ENCODE measurements around the gene NAA40. TPM values are rescaled to one million over a fixed set of nuclear protein-coding genes. Genes with fewer than 3 reads are reported as not detected.

Gene NAA40
- total and polyA plus RNA-seq, 2 of the 13 experiments (the other 11 are each of a cell fraction or from before 2014, with no cell fraction given), result 11.1 to 17.9 TPM

DNA sequence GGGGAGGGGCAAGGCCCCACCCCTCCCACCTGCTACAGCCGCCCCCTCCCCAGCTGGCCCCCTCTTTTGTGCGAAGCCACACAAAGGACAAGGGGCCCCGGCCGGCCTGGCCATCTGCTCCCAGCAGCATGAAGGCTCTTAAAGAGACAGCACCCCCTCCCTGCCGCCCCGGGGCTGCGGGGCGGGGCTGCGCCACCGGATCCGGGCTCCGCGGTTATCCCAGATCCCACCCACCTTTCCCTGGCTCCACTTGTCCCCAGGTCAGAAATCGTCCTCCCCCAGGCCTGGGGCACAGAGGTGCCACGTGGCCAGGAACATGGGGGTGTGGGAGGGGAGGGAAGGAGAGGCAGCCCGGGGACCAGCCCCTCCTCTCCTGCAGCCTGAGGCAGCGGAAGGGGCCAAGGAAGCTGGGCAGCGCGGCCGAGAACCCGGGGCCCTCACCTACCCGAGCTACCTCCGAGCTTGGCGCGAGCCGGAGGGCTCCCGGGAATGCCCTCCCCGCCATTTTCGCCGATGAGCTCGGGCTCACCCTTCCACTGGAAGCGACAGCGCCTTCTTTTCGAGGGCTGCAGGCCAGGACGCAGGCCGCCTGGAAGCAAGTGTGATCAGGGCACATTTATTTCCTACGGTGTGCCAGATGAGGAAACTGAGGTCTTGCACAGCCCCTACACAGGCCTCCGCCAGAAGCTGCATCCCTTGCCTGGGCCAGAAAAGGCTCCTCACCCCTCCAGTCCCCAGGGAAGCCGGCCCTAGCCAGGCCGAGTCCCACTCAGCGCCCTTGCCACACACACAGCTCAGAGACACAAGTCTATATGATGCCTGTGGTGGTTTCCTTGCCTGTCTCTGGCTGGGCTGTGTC is 19.3 kb upstream of the NAA40 start (continued):
- TF ChIP-seq, protein P1, sequence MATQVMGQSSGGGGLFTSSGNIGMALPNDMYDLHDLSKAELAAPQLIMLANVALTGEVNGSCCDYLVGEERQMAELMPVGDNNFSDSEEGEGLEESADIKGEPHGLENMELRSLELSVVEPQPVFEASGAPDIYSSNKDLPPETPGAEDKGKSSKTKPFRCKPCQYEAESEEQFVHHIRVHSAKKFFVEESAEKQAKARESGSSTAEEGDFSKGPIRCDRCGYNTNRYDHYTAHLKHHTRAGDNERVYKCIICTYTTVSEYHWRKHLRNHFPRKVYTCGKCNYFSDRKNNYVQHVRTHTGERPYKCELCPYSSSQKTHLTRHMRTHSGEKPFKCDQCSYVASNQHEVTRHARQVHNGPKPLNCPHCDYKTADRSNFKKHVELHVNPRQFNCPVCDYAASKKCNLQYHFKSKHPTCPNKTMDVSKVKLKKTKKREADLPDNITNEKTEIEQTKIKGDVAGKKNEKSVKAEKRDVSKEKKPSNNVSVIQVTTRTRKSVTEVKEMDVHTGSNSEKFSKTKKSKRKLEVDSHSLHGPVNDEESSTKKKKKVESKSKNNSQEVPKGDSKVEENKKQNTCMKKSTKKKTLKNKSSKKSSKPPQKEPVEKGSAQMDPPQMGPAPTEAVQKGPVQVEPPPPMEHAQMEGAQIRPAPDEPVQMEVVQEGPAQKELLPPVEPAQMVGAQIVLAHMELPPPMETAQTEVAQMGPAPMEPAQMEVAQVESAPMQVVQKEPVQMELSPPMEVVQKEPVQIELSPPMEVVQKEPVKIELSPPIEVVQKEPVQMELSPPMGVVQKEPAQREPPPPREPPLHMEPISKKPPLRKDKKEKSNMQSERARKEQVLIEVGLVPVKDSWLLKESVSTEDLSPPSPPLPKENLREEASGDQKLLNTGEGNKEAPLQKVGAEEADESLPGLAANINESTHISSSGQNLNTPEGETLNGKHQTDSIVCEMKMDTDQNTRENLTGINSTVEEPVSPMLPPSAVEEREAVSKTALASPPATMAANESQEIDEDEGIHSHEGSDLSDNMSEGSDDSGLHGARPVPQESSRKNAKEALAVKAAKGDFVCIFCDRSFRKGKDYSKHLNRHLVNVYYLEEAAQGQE (IDR thresholded peaks at IDR 0.05; ENCODE audit: borderline replicate concordance in 1 of 2, low read depth in 1 of 2, low read length in 2 of 2), result no peak
- TF ChIP-seq ZNF709 (CRISPR knock-in tag; IDR thresholded peaks at IDR 0.05), result no peak
- TF ChIP-seq, protein P2, sequence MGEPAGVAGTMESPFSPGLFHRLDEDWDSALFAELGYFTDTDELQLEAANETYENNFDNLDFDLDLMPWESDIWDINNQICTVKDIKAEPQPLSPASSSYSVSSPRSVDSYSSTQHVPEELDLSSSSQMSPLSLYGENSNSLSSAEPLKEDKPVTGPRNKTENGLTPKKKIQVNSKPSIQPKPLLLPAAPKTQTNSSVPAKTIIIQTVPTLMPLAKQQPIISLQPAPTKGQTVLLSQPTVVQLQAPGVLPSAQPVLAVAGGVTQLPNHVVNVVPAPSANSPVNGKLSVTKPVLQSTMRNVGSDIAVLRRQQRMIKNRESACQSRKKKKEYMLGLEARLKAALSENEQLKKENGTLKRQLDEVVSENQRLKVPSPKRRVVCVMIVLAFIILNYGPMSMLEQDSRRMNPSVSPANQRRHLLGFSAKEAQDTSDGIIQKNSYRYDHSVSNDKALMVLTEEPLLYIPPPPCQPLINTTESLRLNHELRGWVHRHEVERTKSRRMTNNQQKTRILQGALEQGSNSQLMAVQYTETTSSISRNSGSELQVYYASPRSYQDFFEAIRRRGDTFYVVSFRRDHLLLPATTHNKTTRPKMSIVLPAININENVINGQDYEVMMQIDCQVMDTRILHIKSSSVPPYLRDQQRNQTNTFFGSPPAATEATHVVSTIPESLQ (CRISPR knock-in tag; conservative IDR thresholded peaks at IDR 0.05), result no peak
- TF ChIP-seq KDM1A (CRISPR knock-in tag; IDR thresholded peaks at IDR 0.05), result no peak
- 0 out of 2 replicates have a peak, but pooled peaks have one; percentile 48 for TF ChIP-seq ZMYM3 (CRISPR knock-in tag; IDR thresholded peaks at IDR 0.05)
- TF ChIP-seq KAT2B (IDR thresholded peaks at IDR 0.05; ENCODE audit: borderline replicate concordance, low read depth, low read length), result no peak
- no peak for TF ChIP-seq TBX3 (IDR thresholded peaks at IDR 0.05; ENCODE audit: borderline replicate concordance)
- TF ChIP-seq TOE1 (CRISPR knock-in tag; IDR thresholded peaks at IDR 0.05), result no peak
- TF ChIP-seq, protein P3, sequence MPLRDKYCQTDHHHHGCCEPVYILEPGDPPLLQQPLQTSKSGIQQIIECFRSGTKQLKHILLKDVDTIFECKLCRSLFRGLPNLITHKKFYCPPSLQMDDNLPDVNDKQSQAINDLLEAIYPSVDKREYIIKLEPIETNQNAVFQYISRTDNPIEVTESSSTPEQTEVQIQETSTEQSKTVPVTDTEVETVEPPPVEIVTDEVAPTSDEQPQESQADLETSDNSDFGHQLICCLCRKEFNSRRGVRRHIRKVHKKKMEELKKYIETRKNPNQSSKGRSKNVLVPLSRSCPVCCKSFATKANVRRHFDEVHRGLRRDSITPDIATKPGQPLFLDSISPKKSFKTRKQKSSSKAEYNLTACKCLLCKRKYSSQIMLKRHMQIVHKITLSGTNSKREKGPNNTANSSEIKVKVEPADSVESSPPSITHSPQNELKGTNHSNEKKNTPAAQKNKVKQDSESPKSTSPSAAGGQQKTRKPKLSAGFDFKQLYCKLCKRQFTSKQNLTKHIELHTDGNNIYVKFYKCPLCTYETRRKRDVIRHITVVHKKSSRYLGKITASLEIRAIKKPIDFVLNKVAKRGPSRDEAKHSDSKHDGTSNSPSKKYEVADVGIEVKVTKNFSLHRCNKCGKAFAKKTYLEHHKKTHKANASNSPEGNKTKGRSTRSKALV (CRISPR knock-in tag; IDR thresholded peaks at IDR 0.05), result no peak
- TF ChIP-seq, protein P4, sequence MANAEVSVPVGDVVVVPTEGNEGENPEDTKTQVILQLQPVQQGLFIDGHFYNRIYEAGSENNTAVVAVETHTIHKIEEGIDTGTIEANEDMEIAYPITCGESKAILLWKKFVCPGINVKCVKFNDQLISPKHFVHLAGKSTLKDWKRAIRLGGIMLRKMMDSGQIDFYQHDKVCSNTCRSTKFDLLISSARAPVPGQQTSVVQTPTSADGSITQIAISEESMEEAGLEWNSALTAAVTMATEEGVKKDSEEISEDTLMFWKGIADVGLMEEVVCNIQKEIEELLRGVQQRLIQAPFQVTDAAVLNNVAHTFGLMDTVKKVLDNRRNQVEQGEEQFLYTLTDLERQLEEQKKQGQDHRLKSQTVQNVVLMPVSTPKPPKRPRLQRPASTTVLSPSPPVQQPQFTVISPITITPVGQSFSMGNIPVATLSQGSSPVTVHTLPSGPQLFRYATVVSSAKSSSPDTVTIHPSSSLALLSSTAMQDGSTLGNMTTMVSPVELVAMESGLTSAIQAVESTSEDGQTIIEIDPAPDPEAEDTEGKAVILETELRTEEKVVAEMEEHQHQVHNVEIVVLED (CRISPR knock-in tag; IDR thresholded peaks at IDR 0.05; ENCODE audit: borderline replicate concordance), result 0 out of 2 replicates have a peak, but pooled peaks have one; percentile 15
- no peak for TF ChIP-seq ZNF260 (CRISPR knock-in tag; IDR thresholded peaks at IDR 0.05; ENCODE audit: borderline replicate concordance, low read depth)
- 0 out of 2 replicates have a peak, but pooled peaks have one; percentile 29 for TF ChIP-seq ZNF552 (CRISPR knock-in tag; IDR thresholded peaks at IDR 0.05; ENCODE audit: borderline replicate concordance)
- TF ChIP-seq ZC3H4 (CRISPR knock-in tag; IDR thresholded peaks at IDR 0.05; ENCODE audit: borderline replicate concordance), result 0 out of 2 replicates have a peak, but pooled peaks have one; percentile 31
- TF ChIP-seq, protein P5, sequence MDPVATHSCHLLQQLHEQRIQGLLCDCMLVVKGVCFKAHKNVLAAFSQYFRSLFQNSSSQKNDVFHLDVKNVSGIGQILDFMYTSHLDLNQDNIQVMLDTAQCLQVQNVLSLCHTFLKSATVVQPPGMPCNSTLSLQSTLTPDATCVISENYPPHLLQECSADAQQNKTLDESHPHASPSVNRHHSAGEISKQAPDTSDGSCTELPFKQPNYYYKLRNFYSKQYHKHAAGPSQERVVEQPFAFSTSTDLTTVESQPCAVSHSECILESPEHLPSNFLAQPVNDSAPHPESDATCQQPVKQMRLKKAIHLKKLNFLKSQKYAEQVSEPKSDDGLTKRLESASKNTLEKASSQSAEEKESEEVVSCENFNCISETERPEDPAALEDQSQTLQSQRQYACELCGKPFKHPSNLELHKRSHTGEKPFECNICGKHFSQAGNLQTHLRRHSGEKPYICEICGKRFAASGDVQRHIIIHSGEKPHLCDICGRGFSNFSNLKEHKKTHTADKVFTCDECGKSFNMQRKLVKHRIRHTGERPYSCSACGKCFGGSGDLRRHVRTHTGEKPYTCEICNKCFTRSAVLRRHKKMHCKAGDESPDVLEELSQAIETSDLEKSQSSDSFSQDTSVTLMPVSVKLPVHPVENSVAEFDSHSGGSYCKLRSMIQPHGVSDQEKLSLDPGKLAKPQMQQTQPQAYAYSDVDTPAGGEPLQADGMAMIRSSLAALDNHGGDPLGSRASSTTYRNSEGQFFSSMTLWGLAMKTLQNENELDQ (CRISPR knock-in tag; IDR thresholded peaks at IDR 0.05; ENCODE audit: borderline replicate concordance), result no peak
- TF ChIP-seq, protein P6, sequence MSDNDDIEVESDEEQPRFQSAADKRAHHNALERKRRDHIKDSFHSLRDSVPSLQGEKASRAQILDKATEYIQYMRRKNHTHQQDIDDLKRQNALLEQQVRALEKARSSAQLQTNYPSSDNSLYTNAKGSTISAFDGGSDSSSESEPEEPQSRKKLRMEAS (IDR thresholded peaks at IDR 0.05), result peak; percentile 94
